GM23338 (cell line): ENCODE data around the gene HES4.

Experiments
- CREB1 ChIP-seq: fragments of 250-450 bp; sonication (Bioruptor Pico); IDR thresholded peaks from 2 replicates; pipeline ENCODE4 v1.5.0; 2020; ENCODE audit warnings: low read depth, mild to moderate bottlenecking, moderate library complexity
- EZH2 ChIP-seq: fragments of 200-600 bp; sonication (generic); IDR thresholded peaks from one replicate; pipeline ENCODE4 v1.8.0; 2017; ENCODE audit warnings: antibody characterized with exemption, mild to moderate bottlenecking, low read depth; ENCODE audit not compliant: unreplicated experiment
- EZH2phosphoT487 ChIP-seq: fragments of 200-600 bp; sonication (generic); IDR thresholded peaks from one replicate; pipeline ENCODE4 v1.8.1; 2018; ENCODE audit warnings: antibody characterized with exemption; ENCODE audit not compliant: unreplicated experiment
- JUNB ChIP-seq: IDR thresholded peaks from one replicate; pipeline ENCODE4 v1.6.1; 2016; ENCODE audit warnings: antibody characterized with exemption; ENCODE audit not compliant: unreplicated experiment
- POLR2AphosphoS5 ChIP-seq: IDR thresholded peaks from 2 replicates; pipeline ENCODE4 v1.6.1; 2016; ENCODE audit warnings: antibody characterized with exemption, low read depth
- REST ChIP-seq: IDR thresholded peaks from one replicate; pipeline ENCODE4 v1.6.1; 2018; ENCODE audit warnings: antibody characterized with exemption; ENCODE audit not compliant: unreplicated experiment
- ZNF331 ChIP-seq: fragments of 250-450 bp; sonication (Bioruptor Pico); IDR thresholded peaks from 2 replicates; pipeline ENCODE4 v1.5.0; 2020; ENCODE audit warnings: low read depth, mild to moderate bottlenecking, moderate library complexity
- ZNF462 ChIP-seq: fragments of 250-450 bp; sonication (Bioruptor Pico); IDR thresholded peaks from 2 replicates; pipeline ENCODE4 v1.5.0; 2020; ENCODE audit warnings: mild to moderate bottlenecking, moderate library complexity
- TF ChIP-seq, protein P1 (sequence below), 2 experiments: fragments of 200-600 bp in 1 of 2; sonication (generic) in 1 of 2; conservative IDR thresholded peaks; 2 replicates each; pipeline versions ENCODE4 v1.5.1 to v1.6.1; 2016 to 2017; ENCODE audit warnings: antibody characterized with exemption in 2 of 2, low read depth in 2 of 2, mild to moderate bottlenecking in 2 of 2, moderate library complexity in 1 of 2

DNA sequence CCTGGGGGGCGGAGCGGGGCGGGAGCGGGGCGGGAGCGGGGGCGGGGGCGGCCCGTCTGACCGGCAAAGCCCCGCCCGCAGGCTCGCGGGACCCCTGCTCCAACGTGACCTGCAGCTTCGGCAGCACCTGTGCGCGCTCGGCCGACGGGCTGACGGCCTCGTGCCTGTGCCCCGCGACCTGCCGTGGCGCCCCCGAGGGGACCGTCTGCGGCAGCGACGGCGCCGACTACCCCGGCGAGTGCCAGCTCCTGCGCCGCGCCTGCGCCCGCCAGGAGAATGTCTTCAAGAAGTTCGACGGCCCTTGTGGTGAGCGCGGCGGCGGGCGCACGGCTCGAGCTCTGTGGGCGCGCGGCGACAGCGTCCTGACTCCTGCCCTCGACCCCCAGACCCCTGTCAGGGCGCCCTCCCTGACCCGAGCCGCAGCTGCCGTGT, 41.2 kb upstream of the HES4 start:
- TF ChIP-seq, protein P1, sequence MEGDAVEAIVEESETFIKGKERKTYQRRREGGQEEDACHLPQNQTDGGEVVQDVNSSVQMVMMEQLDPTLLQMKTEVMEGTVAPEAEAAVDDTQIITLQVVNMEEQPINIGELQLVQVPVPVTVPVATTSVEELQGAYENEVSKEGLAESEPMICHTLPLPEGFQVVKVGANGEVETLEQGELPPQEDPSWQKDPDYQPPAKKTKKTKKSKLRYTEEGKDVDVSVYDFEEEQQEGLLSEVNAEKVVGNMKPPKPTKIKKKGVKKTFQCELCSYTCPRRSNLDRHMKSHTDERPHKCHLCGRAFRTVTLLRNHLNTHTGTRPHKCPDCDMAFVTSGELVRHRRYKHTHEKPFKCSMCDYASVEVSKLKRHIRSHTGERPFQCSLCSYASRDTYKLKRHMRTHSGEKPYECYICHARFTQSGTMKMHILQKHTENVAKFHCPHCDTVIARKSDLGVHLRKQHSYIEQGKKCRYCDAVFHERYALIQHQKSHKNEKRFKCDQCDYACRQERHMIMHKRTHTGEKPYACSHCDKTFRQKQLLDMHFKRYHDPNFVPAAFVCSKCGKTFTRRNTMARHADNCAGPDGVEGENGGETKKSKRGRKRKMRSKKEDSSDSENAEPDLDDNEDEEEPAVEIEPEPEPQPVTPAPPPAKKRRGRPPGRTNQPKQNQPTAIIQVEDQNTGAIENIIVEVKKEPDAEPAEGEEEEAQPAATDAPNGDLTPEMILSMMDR (conservative IDR thresholded peaks at IDR 0.05; ENCODE audit: low read depth in 2 of 2): no peak
- TF ChIP-seq REST (no peak), JUNB (no peak), EZH2phosphoT487 (no peak), EZH2 (no peak), POLR2AphosphoS5 (no peak), ZNF462 (CRISPR knock-in tag) (no peak), ZNF331 (CRISPR knock-in tag) (no peak), CREB1 (CRISPR knock-in tag) (peak; percentile 24; the same call in 1 of the 2 replicates)
